Vagina (tissue), 2 donors: Measurements from ENCODE around the gene STK10.

Experiments used
- CTCF ChIP-seq, 3 experiments: fragments of 450-650 bp in 2 of 3; fragments of 200-600 bp in 1 of 3; sonication (generic) in 1 of 3; IDR thresholded peaks; one replicate each; pipeline ENCODE4 v1.5.1; 2017 to 2019; ENCODE audit warnings: antibody characterized with exemption in 3 of 3, mild to moderate bottlenecking in 2 of 3, moderate library complexity in 2 of 3
- POLR2AphosphoS5 ChIP-seq, 2 donors: sonication (generic); formaldehyde crosslinking; IDR thresholded peaks; one replicate each; pipeline ENCODE4 v1.9.0; 2017; ENCODE audit warnings: antibody characterized with exemption in 2 of 2, mild to moderate bottlenecking in 2 of 2, low read depth in 1 of 2; ENCODE audit not compliant: insufficient read depth in 1 of 2

- no peak for TF ChIP-seq CTCF (IDR thresholded peaks at IDR 0.05)
- no peak for TF ChIP-seq POLR2AphosphoS5 (IDR thresholded peaks at IDR 0.05; ENCODE audit: insufficient read depth in 1 of 2, low read depth in 1 of 2)
Observed at GRCh38 chr5:171997011-171997410, 191.0 kb downstream of the STK10 start.
